GM19372 (cell line): Measurements from ENCODE around the gene XYLT1.
A peak's percentile ranks its signal among the peaks of the same experiment; 100 is the strongest.

Source experiments
- ATAC-seq: cut with Tn5 transposase; IDR thresholded peaks from one replicate; pipeline ENCODE4 v1.9.1; 2021; ENCODE audit warnings: mild to moderate bottlenecking, low read depth, moderate library complexity; ENCODE audit not compliant: unreplicated experiment

Gene XYLT1

DNA sequence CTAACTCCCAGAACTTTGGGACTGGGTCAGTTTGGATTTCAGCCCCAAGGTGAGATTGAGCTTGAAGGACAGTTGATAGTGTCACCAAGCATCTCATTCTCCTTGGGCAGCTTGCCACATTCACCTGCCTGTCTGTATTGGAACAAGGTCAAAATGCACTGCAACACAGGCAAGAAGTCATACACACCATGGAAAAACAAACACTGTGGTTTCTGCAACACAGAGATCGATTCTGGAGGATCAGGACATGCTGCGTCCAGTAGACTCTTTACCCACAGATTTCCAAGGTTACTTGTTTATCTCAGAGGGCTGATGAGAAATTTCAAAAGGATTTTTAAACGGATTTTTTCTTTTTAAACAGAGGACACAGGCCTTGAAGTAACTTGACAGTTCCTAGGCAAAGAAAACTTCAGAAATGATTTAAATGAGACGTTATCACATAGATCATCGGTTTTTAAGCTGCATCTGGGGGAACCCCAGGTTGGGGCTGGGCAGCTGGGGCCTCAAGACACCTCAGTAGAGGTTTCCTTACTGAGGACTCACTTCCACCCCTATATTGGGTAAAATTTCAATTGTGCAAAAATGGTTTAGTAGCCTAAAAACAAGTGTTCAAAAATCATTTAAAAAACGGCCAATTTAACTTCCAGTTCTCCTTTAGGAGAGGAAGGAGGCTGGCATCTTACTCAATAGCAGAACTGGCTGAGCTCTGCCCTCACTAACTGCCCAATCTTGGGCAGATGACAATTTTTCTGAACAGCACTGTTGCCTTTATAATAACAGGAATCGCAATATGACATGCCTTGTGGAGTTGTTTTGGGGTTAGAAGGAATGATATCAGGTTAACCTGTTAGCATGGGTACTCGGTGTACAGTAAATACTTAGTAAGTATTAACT lies 299.3 kb downstream of the XYLT1 start:
- ATAC-seq, result no peak

DNA sequence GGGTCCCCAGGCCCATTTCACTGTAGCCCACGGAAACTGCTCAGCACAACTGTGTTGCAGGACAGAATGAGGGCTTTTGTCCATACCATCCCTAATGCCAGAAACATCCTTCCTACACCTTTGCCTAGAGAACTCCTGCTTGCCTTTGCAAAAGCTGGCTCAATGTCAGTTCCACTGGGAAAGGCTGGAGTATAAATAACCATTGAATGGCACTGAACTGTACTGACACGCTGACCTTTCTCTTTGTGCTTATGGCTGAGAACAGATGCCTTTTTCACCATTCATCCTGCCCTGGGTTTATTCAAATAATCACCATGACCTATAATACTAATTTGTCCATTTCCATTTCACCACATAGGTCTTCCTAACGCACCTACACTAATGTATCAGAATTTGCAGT lies 300.3 kb downstream of the XYLT1 start:
- no peak for ATAC-seq

DNA sequence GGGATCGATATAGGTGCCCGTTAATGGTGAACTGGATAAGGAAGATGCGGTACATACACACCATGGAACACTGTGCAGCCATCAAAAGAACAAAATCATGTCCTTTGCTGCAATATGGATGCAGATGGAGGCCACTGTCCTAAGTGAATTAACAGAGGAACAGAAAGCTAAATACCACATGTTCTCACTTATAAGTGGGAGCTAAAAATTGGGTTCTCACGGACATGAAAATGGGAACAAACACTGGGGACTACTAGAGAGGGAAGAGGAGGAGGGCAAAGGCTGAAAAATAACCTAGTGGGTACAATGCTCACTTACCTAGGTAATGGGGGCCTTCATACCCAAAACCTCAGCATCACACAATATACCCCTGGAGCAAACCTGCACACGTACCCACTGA lies 302.6 kb downstream of the XYLT1 start:
- ATAC-seq, result no peak

DNA sequence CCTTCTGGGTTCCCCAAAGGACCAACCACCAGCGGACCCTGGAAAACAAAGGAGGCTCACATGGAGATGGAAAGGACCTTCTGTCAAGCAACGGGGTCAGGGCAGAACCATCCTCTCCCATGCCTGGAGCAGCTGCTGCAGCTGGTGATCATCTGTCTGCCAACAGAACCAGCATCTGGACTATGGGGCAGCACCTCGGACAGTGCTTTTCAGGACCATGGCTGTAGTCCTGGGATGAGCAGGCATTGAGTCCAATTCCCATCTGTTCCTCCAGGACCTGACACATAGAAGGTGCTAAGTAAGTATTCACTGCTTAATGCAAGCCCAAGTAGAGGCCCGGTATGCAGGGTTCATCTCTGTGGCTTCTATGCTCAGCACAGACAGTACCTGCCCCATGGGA lies 304.7 kb downstream of the XYLT1 start:
- no peak for ATAC-seq

DNA sequence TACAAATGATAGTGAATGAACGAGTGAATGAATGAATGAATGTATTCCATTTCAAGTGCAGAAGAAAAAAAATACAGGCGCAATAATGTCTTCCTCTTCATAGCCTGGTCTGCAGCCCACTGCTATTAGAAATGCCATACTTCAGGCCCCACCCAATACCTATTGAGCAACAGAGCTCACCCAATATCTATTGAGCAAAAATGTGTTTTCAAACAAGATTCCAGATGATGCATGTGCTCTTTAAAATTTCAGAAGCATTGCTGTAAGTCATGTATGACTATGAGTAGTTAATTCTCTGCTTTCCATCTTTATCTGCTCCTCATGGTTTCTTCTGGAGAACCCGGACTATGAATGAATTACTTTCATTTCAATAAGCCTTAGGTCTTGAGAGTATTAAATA lies 308.2 kb downstream of the XYLT1 start:
- no peak for ATAC-seq

DNA sequence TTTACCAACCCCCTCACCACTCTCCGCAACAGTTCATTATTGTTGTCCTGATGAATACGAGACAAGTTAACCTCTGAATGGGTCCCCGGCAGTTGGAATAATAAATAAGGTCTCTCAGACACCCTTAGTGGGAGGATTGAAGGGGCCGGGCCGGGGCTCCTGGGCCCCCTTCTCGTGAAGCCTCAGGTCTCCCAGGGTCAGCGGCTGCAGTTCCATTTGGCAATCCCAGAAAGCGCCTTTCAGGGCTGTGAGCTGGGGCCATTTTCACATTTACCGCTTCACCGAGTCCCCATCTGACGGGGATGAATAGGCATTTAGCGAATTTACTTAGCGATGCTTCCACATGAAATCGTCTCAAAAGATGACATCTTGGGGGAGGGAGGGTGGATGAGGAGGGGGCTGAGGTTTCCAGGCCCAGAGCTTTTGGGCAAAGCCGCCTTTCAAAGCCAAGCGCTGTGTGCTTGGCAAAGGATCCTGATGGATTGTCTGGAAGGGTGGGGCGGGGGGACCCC lies 309.8 kb downstream of the XYLT1 start:
- no peak for ATAC-seq

DNA sequence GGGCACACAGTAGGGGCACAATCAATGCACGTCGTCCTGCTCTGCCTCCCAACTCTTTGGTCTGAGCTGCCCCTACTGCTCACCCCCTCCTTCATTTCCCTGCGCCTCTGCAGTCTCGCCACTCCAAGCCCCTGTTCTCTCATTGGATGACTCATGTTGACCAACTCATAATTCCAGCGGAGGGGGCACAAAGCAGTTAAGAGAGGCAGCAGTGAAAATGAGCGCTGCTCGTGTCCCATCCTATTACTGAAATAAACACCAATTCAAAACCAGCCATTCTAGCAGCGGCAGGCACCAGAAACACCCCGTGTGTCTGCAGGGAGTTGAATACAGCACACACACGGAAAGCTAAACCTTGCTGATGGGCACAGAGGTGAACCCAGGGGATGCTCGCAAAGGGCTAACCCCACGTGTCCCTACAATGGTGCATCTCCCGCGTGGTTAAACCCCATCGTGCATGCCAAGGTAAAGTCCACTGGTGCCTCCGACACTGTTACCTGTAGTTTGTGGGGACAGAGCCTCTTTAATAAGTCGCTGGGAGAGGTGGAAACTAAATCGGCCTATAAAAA lies 310.4 kb downstream of the XYLT1 start:
- no peak for ATAC-seq

DNA sequence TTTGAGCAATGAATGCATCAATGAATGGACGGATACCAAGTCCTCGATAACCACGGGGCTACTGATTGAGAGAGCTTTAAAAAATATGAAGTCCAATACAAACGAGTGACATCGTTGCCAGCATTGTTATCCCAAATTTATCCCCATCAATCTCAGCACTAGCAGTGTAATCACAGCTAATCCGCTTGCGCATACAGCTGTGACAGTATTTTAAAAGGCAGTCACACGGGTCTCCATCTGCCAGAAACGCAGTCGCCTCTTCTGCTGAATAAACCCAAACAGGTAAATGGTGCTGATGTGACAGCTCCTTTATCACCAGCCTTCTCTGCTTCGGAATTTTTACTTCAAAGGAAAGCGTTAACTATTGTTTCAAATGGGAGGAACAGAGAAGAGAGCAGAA lies 311.1 kb downstream of the XYLT1 start:
- ATAC-seq, result no peak

DNA sequence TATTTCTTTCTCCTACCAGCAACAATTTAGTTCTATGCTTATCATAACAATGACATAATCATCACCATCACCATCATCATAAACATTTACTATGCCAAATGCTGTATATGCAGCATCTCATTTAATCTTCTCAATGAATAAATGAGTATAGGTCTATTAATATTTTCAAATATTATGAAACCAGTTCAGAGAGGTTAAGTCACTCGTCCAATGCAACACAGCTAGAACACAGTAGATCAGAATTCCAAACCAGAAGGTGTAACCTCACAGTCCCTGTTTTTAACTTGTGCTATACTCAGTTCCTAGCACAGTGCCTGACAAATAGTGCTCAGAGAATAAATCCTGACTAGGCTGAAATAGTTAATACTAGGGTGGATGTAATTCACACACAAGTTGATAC lies 314.8 kb downstream of the XYLT1 start:
- ATAC-seq, result no peak

DNA sequence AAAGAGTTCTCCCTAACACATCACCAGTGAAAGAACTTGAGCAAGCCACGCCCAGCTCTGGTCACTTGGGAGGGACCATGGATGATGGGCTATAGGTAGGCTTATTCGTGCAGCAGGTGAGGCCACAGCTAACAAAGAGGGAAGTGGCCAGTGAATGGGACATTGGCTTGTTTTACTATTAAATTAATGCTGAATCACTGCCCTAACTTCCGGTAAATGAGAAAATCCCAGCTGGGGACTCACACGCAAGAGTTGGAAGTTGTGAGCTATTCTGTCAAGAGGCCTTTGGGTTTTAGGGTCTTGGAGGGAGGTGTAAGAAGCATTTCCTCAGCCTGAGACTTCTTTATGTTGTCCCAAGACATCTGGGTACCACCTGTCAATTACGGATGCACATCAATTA lies 315.3 kb downstream of the XYLT1 start:
- ATAC-seq, result no peak

DNA sequence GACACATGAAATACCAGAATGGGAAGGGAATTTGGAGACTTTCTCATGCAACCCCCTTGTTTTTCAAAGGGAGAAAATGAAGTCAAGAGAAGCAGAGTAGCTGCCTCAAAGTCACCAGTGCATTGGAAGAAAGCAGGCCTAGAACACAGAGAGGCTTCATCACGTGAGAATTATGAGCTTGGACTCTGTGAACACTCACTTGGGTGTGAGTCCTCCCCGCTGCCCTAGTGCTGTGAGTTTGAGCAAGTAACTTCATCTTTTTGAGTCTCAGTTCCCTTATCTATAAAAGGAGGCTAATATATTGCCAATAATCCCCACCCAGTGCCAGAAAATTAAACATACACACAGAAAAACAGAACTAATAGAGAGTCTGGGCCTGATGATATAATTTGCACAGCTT lies 315.8 kb downstream of the XYLT1 start:
- ATAC-seq, result no peak

DNA sequence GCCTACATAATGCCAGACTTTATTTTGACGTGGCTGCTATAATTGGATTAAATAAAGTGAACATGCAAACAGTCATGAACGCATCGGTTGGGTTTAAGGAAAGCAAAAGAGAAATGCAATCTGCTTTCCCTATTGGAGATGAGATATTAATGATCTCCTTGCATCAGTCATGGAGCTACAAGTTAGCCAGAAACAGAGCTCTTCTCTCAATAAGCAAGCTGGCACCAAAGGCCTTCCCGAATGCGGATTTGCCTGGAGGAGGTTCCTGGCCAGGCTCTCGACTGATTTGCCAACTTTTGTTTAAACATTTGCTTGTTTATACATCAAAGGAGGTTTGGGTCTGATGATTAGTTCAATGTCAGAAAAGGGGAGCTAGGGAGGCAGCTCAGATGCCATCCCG lies 318.4 kb downstream of the XYLT1 start:
- ATAC-seq, result no peak

DNA sequence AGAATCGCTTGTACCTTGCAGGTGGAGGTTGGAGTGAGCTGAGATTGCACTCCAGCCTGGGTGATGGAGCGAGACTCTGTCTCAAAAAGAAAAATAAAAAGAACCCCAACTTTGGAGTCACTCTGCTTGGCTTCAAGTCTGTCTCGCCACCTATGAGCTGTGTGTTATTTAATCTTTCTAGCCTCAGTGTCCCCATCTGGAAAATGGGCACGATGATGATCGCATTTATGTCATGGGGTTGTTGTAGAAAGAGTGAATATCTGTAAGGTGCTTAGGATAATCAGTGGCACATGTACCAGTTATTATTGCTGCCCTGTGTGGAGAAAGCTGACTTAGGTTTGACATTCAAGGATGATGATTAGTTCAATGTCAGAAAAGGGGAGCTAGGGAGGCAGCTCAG lies 319.4 kb downstream of the XYLT1 start:
- no peak for ATAC-seq

DNA sequence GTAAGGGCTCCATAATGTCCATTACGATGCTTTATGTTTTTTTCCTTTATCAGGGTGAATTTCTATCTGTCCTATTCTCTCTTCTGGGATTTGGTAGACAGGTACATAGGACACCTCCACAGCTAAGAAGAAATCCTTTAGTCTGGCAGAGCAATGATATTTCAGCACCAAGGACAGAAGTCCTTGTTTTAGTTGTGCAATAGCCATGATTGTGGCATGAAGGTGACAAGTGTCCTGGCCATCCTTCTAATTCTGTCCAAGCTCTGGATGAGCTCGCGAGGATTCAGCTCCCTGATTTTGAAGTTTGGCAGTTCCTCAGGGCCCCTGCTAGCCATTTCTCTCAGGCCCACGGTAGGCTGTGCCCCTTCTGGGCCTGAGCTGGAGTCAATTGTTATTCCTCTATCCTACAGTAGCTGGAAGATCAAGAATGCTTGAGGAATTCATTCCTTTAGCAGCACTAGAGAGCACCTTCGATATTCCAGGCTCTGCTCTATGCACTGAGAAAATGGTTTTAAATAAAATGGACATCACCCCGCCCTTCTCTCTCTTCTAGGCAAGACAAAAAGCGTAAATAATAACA lies 320.8 kb downstream of the XYLT1 start:
- ATAC-seq, result no peak

DNA sequence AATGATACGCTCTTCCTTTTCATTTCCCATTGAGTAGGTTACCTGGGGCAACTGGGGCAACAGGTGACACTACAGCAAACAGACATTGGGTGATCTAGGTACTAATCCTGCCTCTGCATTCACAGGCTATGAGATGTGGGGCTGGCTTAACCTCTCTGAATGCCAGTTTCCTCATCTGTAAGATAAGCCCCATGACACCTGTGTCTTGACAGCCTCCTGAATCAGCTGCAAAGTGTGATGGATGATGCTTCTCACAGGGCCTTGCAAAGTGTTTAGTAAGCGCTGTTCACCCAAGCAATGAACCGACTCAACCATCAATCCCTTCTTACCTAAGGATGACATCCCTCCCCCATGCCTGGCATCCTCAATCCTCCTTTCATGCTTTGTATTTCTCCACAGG lies 322.8 kb downstream of the XYLT1 start:
- ATAC-seq, result no peak

DNA sequence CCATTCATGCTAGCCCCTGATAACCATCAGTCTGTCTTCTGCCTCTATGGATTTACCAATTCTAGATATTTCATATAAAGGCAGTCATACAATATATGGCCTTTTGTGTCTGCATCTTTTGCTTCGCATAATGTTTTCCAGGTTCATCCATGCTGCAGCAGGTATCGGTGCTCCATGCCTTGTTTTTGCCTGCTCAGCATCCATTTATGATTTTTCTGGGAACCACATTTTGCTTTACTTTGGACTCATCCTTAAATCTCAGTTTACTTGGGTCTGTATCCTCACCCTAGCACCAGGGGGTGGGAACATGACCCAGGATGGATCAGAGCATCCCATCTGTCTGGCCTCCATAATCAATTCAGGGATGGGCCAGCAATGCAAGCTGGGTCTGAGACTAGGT lies 325.7 kb downstream of the XYLT1 start:
- no peak for ATAC-seq

DNA sequence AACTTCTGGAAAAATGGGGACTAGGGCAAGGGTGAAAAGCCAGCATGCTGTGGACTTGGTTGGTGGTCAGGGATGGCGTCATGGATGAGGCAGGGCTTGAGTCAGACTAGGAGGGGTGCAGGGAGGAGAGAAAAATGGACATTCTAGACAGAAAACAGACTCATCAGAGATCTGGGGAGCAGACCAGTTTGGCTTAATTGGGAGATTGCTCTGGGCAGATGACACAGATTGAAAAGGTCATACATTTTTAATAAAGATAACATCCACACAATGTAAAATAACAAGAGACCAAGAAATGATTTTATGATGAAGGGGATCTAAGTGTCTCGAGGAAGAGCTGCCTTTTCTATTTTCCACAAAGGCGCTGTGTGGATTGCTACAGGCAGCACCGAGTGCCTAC lies 326.3 kb downstream of the XYLT1 start:
- no peak for ATAC-seq

DNA sequence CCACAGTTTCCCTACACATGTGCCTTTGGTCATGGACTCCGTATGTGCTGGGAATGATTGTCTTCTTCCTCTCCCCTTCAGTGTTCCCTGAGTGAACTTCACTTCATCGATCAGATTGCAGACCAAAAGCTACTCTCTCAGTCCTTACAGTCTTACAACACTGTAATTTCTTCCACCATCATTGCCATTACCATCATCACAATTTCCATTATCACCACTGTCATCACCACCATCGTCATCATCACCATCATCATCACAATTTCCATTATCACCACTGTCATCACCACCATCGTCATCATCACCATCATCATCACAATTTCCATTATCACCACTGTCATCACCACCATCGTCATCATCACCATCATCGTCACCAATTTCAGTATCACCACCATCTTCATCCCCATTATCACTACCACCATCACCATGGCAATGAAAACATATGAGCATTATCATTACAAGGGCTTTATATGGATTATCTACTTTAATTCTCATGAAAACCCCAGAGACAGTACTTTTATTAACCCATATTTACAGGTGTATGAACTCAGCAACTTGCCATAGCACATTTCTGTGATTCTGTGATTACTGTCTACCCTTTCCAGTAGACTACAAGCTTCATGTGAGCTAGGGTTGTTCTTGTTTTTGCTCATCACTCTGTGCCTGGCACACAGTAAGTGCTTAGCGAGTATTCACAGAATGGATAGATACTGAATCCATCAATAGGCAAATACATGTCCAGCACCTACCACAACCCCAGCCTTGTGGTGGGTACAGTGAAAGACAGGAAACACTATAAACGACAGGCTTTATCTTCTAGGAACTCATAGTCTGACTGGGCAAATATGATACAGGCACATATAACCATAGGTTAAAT lies 327.0 kb downstream of the XYLT1 start:
- no peak for ATAC-seq

DNA sequence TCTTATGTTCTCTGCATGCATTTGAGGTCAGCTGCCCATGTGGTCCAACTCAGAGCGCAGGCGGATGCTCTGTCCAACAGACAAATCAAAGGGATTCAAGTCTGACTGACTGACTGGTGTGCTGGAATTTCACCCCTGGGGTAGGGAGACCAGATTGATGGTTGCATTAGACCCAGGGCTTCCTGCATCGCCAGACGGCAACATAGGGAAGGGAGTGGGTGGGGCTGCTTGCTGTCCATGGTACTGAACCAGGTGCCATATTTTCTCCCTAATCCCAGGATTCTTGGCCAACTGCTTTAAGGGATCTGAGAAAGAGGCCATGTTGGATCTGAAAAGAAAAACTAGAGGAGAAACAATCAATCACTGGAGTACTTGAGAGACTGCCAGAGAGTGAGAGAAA lies 332.0 kb downstream of the XYLT1 start:
- no peak for ATAC-seq

DNA sequence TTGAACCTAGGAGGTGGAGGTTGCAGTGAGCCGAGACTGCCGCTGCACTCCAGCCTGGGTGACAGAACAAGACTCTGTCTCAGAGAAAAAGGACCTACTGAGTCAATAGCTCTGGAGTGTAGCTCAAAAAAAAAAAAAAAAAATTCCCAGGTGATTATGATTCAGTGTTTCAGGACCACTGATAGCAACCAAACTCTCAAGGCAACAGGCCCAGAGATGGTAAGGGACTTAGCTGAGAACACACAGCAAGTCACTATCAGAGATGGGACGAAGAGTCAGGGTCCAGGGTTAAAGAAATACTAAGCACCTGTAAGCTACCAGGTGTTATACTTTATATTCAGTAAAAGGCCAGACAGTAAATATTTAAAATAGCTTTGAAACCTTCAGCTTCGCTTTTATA lies 335.3 kb downstream of the XYLT1 start:
- no peak for ATAC-seq

DNA sequence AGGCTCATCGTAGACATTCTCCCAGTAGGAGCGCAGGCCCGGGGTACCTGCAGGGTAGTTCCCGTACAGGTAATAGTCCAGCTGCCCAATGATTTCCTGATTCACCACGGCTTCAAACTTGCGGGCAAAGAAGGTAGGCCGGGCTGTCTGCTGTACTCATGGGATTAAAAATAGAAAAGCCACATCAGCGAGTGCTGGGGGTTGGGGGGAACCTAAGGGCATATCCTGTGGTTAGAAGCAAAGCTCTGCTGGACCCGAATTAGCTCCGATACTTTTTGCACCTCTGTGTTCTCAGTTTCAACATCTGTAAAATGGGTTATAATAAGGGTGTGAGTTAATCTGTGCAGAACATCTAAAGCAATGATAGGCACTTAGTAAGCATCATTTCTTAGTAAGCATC lies 336.2 kb downstream of the XYLT1 start:
- ATAC-seq, result peak; percentile 78
